ENCODE results near the gene ACTL6B. TPM values are rescaled to one million over a fixed set of nuclear protein-coding genes. Genes with fewer than 3 reads are reported as not detected.

ACTL6B gene
- total RNA-seq, 1 experiment from 2014 or later = 1.3 TPM

- TF ChIP-seq SP1 (CRISPR knock-in tag; conservative IDR thresholded peaks at IDR 0.05) = no peak
Measured at GRCh38 chr7:100668069-100668449, 11.8 kb upstream of the ACTL6B start (continued).

GRCh38 chr7:100667331-100668068 is 11.3 kb upstream of the ACTL6B start:
- Mint-ChIP-seq H3K9me3 (peaks cover 3% of the 10 kb centered on the region; the same call in 1 of the 2 replicates), H3K4me1 (peaks cover 5% of the 10 kb centered on the region), H3K4me3 (no peak overlapping the region), H3K27me3 (ENCODE audit: low read depth) (peaks cover 53% of the 10 kb centered on the region), H3K27ac (no peak overlapping the region; the same call in 1 of the 2 replicates), H3K36me3 (no peaks in the 10 kb centered on the region)
- DNase-seq (ENCODE audit: low spot score) (no peak), ATAC-seq (no peak)
- ChIA-PET POLR2A (no interaction called here), CTCF (interaction anchor here (0.8 to 1.8 kb wide), 8 partner anchors 11 to 57 kb away, joined by 3 to 13 read pairs (median 4); partner anchors contain the start of genes ACTL6B, MOSPD3 and POP7)
- TF ChIP-seq E2F1 (CRISPR knock-in tag; IDR thresholded peaks at IDR 0.05) (no peak), PRDM15 (CRISPR knock-in tag; IDR thresholded peaks at IDR 0.05) (no peak), ZMAT4 (CRISPR knock-in tag; IDR thresholded peaks at IDR 0.05) (no peak), GRHL2 (CRISPR knock-in tag; IDR thresholded peaks at IDR 0.05; ENCODE audit: insufficient replicate concordance, severe bottlenecking) (no peak), ZSCAN18 (CRISPR knock-in tag; IDR thresholded peaks at IDR 0.05) (no peak), USF1 (CRISPR knock-in tag; IDR thresholded peaks at IDR 0.05) (no peak), NFE2L1 (CRISPR knock-in tag; IDR thresholded peaks at IDR 0.05) (no peak), NFYB (CRISPR knock-in tag; conservative IDR thresholded peaks at IDR 0.05; ENCODE audit: low read depth) (no peak), FOXP4 (CRISPR knock-in tag; IDR thresholded peaks at IDR 0.05) (no peak), ESRRA (CRISPR knock-in tag; IDR thresholded peaks at IDR 0.05; ENCODE audit: borderline replicate concordance) (no peak), TEAD4 (CRISPR knock-in tag; IDR thresholded peaks at IDR 0.05) (no peak), MAX (CRISPR knock-in tag; IDR thresholded peaks at IDR 0.05) (no peak), MYBL2 (CRISPR knock-in tag; IDR thresholded peaks at IDR 0.05) (no peak), ZBTB43 (CRISPR knock-in tag; IDR thresholded peaks at IDR 0.05) (no peak), FOXK1 (CRISPR knock-in tag; IDR thresholded peaks at IDR 0.05) (no peak), NR2C2 (CRISPR knock-in tag; IDR thresholded peaks at IDR 0.05) (no peak)
